UCSD-AML1 (cell line): ENCODE results near the gene GALNT16.

ENCODE experiments used
- DNase-seq: peaks from one replicate; lab custom pipeline; 2025; ENCODE audit not compliant: unreplicated experiment; lab: John Stamatoyannopoulos, UW

The GALNT16 gene

GRCh38 chr14:69333791-69334337 is 73.9 kb downstream of the GALNT16 start:
- no peak for DNase-seq

- DNase-seq, result no peak
Measured at GRCh38 chr14:69334576-69334975, 74.6 kb downstream of the GALNT16 start.

- no peak for DNase-seq
Measured at GRCh38 chr14:69335371-69335771, 75.4 kb downstream of the GALNT16 start.

GRCh38 chr14:69337984-69338383 is 78.0 kb downstream of the GALNT16 start:
- DNase-seq, result no peak

- no peak for DNase-seq
Measured at GRCh38 chr14:69339426-69339825, 79.5 kb downstream of the GALNT16 start.

- no peak for DNase-seq
Measured at GRCh38 chr14:69342928-69343525, 83.1 kb downstream of the GALNT16 start.

GRCh38 chr14:69344171-69344570 is 84.2 kb downstream of the GALNT16 start:
- DNase-seq, result no peak

GRCh38 chr14:69345402-69345801 is 85.4 kb downstream of the GALNT16 start:
- no peak for DNase-seq

- peak; percentile 41 for DNase-seq
Measured at GRCh38 chr14:69346710-69347109, 86.8 kb downstream of the GALNT16 start.

GRCh38 chr14:69349091-69349777 is 89.3 kb downstream of the GALNT16 start:
- DNase-seq, result no peak

GRCh38 chr14:69350892-69351291 is 90.9 kb downstream of the GALNT16 start:
- no peak for DNase-seq

- no peak for DNase-seq
Measured at GRCh38 chr14:69351385-69351784, 91.4 kb downstream of the GALNT16 start.

GRCh38 chr14:69351911-69352310 is 92.0 kb downstream of the GALNT16 start:
- DNase-seq, result no peak

GRCh38 chr14:69353168-69353567 is 93.2 kb downstream of the GALNT16 start:
- DNase-seq, result no peak

GRCh38 chr14:69354383-69355153 is 94.6 kb downstream of the GALNT16 start:
- DNase-seq, result no peak

- no peak for DNase-seq
Measured at GRCh38 chr14:69355154-69355597, 95.2 kb downstream of the GALNT16 start.

GRCh38 chr14:69355607-69356281 is 95.8 kb downstream of the GALNT16 start:
- no peak for DNase-seq

GRCh38 chr14:69356903-69357543 is 97.1 kb downstream of the GALNT16 start:
- DNase-seq, result no peak

- no peak for DNase-seq
Measured at GRCh38 chr14:69357544-69358200, 97.7 kb downstream of the GALNT16 start.
